WTC11 (cell line): Measurements from ENCODE around the gene PRKCG. TPM values are rescaled to one million over a fixed set of nuclear protein-coding genes. Genes with fewer than 3 reads are reported as not detected.

ENCODE experiments used
- ATAC-seq: fragments of 200-7000 bp; cut with Tn5 transposase; 2 replicates; pipeline ENCODE4 v1.10.0; 2021; ENCODE audit warnings: mild to moderate bottlenecking, moderate library complexity
- CTCF ChIA-PET: fragments of 300-600 bp; sonication (Branson Sonifier 250); formaldehyde crosslinking; loops from one replicate; lab custom pipeline; 2021; ENCODE audit warnings: antibody characterized with exemption; lab: Charles Lee
- POLR2A ChIA-PET: fragments of 350-600 bp; sonication (Branson Sonifier 250); formaldehyde crosslinking; loops from one replicate; lab custom pipeline; 2021; ENCODE audit warnings: antibody characterized with exemption; lab: Charles Lee
- DNase-seq: peaks from one replicate; pipeline ENCODE4 v3.0.0; 2021; ENCODE audit warnings: low spot score
- H3K27ac Mint-ChIP-seq: 2 replicates; pipeline ENCODE4 v1.8.0; 2021; ENCODE audit warnings: mixed read lengths
- H3K27me3 Mint-ChIP-seq: 2 replicates; pipeline ENCODE4 v1.8.0; 2021; ENCODE audit warnings: low read depth, mild to moderate bottlenecking, moderate library complexity, mixed read lengths
- H3K36me3 Mint-ChIP-seq: 2 replicates; pipeline ENCODE4 v1.8.0; 2021; ENCODE audit warnings: mixed read lengths
- H3K4me1 Mint-ChIP-seq: 2 replicates; pipeline ENCODE4 v1.8.0; 2022; ENCODE audit warnings: mixed read lengths
- H3K4me3 Mint-ChIP-seq: 2 replicates; pipeline ENCODE4 v1.8.0; 2021; ENCODE audit warnings: mild to moderate bottlenecking, moderate library complexity, mixed read lengths
- H3K9me3 Mint-ChIP-seq: 2 replicates; pipeline ENCODE4 v1.8.0; 2021; ENCODE audit warnings: mixed read lengths
- CBFB ChIP-seq: sonication (generic); formaldehyde crosslinking; IDR thresholded peaks from 2 replicates; pipeline ENCODE4 v1.8.1; 2022; ENCODE audit warnings: mild to moderate bottlenecking, low read depth, missing genetic modification reagents
- CREB1 ChIP-seq: sonication (generic); formaldehyde crosslinking; IDR thresholded peaks from 2 replicates; pipeline ENCODE4 v1.8.0; 2023; ENCODE audit warnings: mild to moderate bottlenecking, missing genetic modification reagents
- CREM ChIP-seq: sonication (generic); formaldehyde crosslinking; IDR thresholded peaks from 2 replicates; pipeline ENCODE4 v1.8.1; 2022; ENCODE audit warnings: mild to moderate bottlenecking, missing genetic modification reagents, moderate library complexity
- ESRRA ChIP-seq: sonication (generic); formaldehyde crosslinking; IDR thresholded peaks from 2 replicates; pipeline ENCODE4 v1.8.1; 2022; ENCODE audit warnings: mild to moderate bottlenecking, missing genetic modification reagents, borderline replicate concordance
- ETV6 ChIP-seq: sonication (generic); formaldehyde crosslinking; IDR thresholded peaks from 2 replicates; pipeline ENCODE4 v1.8.1; 2022; ENCODE audit warnings: mild to moderate bottlenecking, missing genetic modification reagents
- FOXP1 ChIP-seq: sonication (generic); formaldehyde crosslinking; IDR thresholded peaks from 2 replicates; pipeline ENCODE4 v1.8.0; 2022; ENCODE audit warnings: missing genetic modification reagents, mild to moderate bottlenecking, moderate library complexity, borderline replicate concordance
- GABPB1 ChIP-seq: sonication (generic); formaldehyde crosslinking; IDR thresholded peaks from 2 replicates; pipeline ENCODE4 v1.8.1; 2023; ENCODE audit warnings: mild to moderate bottlenecking, missing genetic modification reagents
- GRHL2 ChIP-seq: fragments of 250-450 bp; sonication (Bioruptor Pico); IDR thresholded peaks from 2 replicates; pipeline ENCODE4 v1.8.0; 2022; ENCODE audit warnings: mild to moderate bottlenecking, moderate library complexity; ENCODE audit not compliant: insufficient replicate concordance, severe bottlenecking
- IRF2 ChIP-seq: sonication (generic); formaldehyde crosslinking; IDR thresholded peaks from 2 replicates; pipeline ENCODE4 v1.8.0; 2022; ENCODE audit warnings: low read depth, missing genetic modification reagents, borderline replicate concordance
- KAT7 ChIP-seq: sonication (generic); formaldehyde crosslinking; IDR thresholded peaks from 2 replicates; pipeline ENCODE4 v1.8.1; 2023; ENCODE audit warnings: missing genetic modification reagents, mild to moderate bottlenecking, borderline replicate concordance
- MXD4 ChIP-seq: fragments of 250-450 bp; sonication (Bioruptor Pico); IDR thresholded peaks from 2 replicates; pipeline ENCODE4 v1.8.0; 2021; ENCODE audit warnings: mild to moderate bottlenecking, moderate library complexity, borderline replicate concordance
- MYBL2 ChIP-seq: sonication (generic); formaldehyde crosslinking; IDR thresholded peaks from 2 replicates; pipeline ENCODE4 v1.8.1; 2023; ENCODE audit warnings: mild to moderate bottlenecking, moderate library complexity, missing genetic modification reagents
- NFE2L1 ChIP-seq: sonication (generic); formaldehyde crosslinking; IDR thresholded peaks from 2 replicates; pipeline ENCODE4 v1.8.1; 2023; ENCODE audit warnings: missing genetic modification reagents
- NR3C1 ChIP-seq: sonication (generic); formaldehyde crosslinking; conservative IDR thresholded peaks from 2 replicates; pipeline ENCODE4 v1.8.1; 2023; ENCODE audit warnings: low read depth, mild to moderate bottlenecking, missing genetic modification reagents
- RELA ChIP-seq: sonication (generic); formaldehyde crosslinking; IDR thresholded peaks from 2 replicates; pipeline ENCODE4 v1.8.1; 2022; ENCODE audit warnings: missing genetic modification reagents, mild to moderate bottlenecking, borderline replicate concordance
- SMAD4 ChIP-seq: sonication (generic); formaldehyde crosslinking; IDR thresholded peaks from 2 replicates; pipeline ENCODE4 v1.8.0; 2022; ENCODE audit warnings: mild to moderate bottlenecking, missing genetic modification reagents
- SOX15 ChIP-seq: fragments of 250-450 bp; sonication (Bioruptor Pico); IDR thresholded peaks from 2 replicates; pipeline ENCODE4 v1.9.0; 2021; ENCODE audit warnings: mild to moderate bottlenecking
- SP1 ChIP-seq: sonication (generic); formaldehyde crosslinking; conservative IDR thresholded peaks from 2 replicates; pipeline ENCODE4 v1.8.1; 2022; ENCODE audit warnings: missing genetic modification reagents
- TEAD1 ChIP-seq: sonication (generic); formaldehyde crosslinking; IDR thresholded peaks from 2 replicates; pipeline ENCODE4 v1.8.0; 2022; ENCODE audit warnings: mild to moderate bottlenecking, missing genetic modification reagents
- ZNF416 ChIP-seq: fragments of 250-450 bp; sonication (Bioruptor Pico); IDR thresholded peaks from 2 replicates; pipeline ENCODE4 v1.9.0; 2021; ENCODE audit warnings: mild to moderate bottlenecking, inconsistent platforms
- ZNF671 ChIP-seq: fragments of 250-450 bp; sonication (Bioruptor Pico); IDR thresholded peaks from 2 replicates; pipeline ENCODE4 v1.8.0; 2021; ENCODE audit warnings: mild to moderate bottlenecking
- total RNA-seq: library from RNA; stranded (reverse); gene quantifications from 3 replicates; pipeline ENCODE4 v1.2.3, GENCODE V29; 2021
- TF ChIP-seq, protein P1 (sequence below): fragments of 250-450 bp; sonication (Bioruptor Pico); IDR thresholded peaks from 2 replicates; pipeline ENCODE4 v2.1.2; 2022; ENCODE audit warnings: mild to moderate bottlenecking, moderate library complexity
- TF ChIP-seq, protein P2 (sequence below): sonication (generic); formaldehyde crosslinking; IDR thresholded peaks from 2 replicates; pipeline ENCODE4 v1.8.1; 2023; ENCODE audit warnings: mild to moderate bottlenecking, missing genetic modification reagents
- TF ChIP-seq, protein P3 (sequence below): sonication (generic); formaldehyde crosslinking; IDR thresholded peaks from 2 replicates; pipeline ENCODE4 v1.8.1; 2022; ENCODE audit warnings: mild to moderate bottlenecking, missing genetic modification reagents, moderate library complexity, borderline replicate concordance
- TF ChIP-seq, protein P4 (sequence below): fragments of 200-600 bp; IDR thresholded peaks from 2 replicates; pipeline ENCODE4 v1.8.0; 2022; ENCODE audit warnings: antibody characterized with exemption
- TF ChIP-seq, protein P5 (sequence below): sonication (generic); formaldehyde crosslinking; IDR thresholded peaks from 2 replicates; pipeline ENCODE4 v1.8.0; 2023; ENCODE audit warnings: missing genetic modification reagents, mild to moderate bottlenecking, borderline replicate concordance
- TF ChIP-seq, protein P6 (sequence below): sonication (generic); formaldehyde crosslinking; IDR thresholded peaks from 2 replicates; pipeline ENCODE4 v1.8.0; 2022; ENCODE audit warnings: mild to moderate bottlenecking, missing genetic modification reagents

Gene PRKCG
- total RNA-seq, 1 experiment from 2014 or later: 23.0 TPM

DNA sequence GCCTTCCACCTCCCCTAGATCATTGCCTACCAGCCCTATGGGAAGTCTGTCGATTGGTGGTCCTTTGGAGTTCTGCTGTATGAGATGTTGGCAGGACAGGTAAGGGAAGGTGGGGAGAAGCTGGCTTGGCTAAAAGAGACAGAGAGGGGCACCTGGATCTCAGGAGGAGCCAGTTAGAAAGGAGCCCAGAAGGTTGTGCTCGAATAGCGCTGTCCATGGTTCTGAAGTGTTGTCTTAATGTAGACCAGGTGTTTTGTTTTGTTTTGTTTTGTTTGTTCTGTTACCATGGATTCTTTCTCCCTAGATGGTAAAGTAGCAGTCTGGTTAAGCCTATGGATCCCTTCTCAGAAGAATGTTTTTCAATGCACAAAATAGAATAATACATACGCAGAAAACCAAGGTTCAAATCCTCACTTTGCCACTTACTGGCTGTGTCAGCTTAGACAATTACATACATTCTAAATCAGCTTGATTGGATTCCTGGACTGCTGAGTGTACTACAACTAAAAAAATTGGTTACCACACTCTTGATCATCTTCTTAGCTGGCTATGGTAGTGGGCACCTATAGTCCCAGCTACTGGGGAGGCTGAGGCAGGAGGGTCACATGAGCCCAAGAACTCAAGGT is 21.2 kb downstream of the PRKCG start (continued):
- TF ChIP-seq KAT7 (CRISPR knock-in tag) (no peak), ZNF671 (CRISPR knock-in tag) (no peak), CREB1 (CRISPR knock-in tag) (no peak), IRF2 (no peak), MXD4 (CRISPR knock-in tag) (no peak), CBFB (no peak), SOX15 (CRISPR knock-in tag) (no peak), GRHL2 (CRISPR knock-in tag) (no peak), GABPB1 (CRISPR knock-in tag) (no peak)
- TF ChIP-seq, protein P1, sequence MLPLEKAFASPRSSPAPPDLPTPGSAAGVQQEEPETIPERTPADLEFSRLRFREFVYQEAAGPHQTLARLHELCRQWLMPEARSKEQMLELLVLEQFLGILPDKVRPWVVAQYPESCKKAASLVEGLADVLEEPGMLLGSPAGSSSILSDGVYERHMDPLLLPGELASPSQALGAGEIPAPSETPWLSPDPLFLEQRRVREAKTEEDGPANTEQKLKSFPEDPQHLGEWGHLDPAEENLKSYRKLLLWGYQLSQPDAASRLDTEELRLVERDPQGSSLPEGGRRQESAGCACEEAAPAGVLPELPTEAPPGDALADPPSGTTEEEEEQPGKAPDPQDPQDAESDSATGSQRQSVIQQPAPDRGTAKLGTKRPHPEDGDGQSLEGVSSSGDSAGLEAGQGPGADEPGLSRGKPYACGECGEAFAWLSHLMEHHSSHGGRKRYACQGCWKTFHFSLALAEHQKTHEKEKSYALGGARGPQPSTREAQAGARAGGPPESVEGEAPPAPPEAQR: no peak

DNA sequence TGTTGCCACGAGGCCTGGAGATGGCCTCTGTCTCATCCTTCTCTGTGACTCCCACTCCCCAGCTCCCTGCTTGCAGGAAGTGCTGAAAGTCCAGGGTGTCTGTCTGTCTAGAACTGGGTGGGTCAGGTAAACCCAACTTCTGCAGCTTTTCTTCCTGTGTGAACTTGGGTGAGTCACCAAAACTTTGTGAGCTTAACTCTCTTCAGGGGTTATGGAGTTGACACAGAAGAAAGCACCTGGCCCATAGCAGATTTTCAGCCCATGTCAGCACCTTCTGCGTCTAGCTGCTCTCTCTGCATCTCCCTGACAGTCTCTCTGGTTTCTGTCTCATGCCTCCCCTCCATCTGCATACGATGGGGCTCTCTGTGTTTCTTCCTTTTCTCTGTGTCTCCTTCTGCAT is 22.9 kb downstream of the PRKCG start:
- ATAC-seq (no peak), DNase-seq (no peak)
- Mint-ChIP-seq H3K27me3 (peaks cover 45% of the 10 kb centered on the region), H3K4me1 (peaks cover 26% of the 10 kb centered on the region), H3K36me3 (peaks cover 14% of the 10 kb centered on the region), H3K9me3 (no peaks in the 10 kb centered on the region), H3K4me3 (no peak overlapping the region), H3K27ac (no peak overlapping the region)
- POLR2A ChIA-PET: no interaction called here
- TF ChIP-seq ZNF416 (CRISPR knock-in tag) (no peak), SP1 (CRISPR knock-in tag) (no peak), ETV6 (CRISPR knock-in tag) (no peak), FOXP1 (CRISPR knock-in tag) (no peak), NFE2L1 (CRISPR knock-in tag) (no peak), CREM (no peak), NR3C1 (CRISPR knock-in tag) (no peak), ESRRA (no peak), MYBL2 (no peak), RELA (CRISPR knock-in tag) (no peak), SMAD4 (CRISPR knock-in tag) (no peak), TEAD1 (CRISPR knock-in tag) (no peak)
- TF ChIP-seq, protein P2, sequence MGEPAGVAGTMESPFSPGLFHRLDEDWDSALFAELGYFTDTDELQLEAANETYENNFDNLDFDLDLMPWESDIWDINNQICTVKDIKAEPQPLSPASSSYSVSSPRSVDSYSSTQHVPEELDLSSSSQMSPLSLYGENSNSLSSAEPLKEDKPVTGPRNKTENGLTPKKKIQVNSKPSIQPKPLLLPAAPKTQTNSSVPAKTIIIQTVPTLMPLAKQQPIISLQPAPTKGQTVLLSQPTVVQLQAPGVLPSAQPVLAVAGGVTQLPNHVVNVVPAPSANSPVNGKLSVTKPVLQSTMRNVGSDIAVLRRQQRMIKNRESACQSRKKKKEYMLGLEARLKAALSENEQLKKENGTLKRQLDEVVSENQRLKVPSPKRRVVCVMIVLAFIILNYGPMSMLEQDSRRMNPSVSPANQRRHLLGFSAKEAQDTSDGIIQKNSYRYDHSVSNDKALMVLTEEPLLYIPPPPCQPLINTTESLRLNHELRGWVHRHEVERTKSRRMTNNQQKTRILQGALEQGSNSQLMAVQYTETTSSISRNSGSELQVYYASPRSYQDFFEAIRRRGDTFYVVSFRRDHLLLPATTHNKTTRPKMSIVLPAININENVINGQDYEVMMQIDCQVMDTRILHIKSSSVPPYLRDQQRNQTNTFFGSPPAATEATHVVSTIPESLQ (CRISPR knock-in tag): no peak
- TF ChIP-seq, protein P3, sequence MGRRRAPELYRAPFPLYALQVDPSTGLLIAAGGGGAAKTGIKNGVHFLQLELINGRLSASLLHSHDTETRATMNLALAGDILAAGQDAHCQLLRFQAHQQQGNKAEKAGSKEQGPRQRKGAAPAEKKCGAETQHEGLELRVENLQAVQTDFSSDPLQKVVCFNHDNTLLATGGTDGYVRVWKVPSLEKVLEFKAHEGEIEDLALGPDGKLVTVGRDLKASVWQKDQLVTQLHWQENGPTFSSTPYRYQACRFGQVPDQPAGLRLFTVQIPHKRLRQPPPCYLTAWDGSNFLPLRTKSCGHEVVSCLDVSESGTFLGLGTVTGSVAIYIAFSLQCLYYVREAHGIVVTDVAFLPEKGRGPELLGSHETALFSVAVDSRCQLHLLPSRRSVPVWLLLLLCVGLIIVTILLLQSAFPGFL (CRISPR knock-in tag): no peak
- TF ChIP-seq, protein P4, sequence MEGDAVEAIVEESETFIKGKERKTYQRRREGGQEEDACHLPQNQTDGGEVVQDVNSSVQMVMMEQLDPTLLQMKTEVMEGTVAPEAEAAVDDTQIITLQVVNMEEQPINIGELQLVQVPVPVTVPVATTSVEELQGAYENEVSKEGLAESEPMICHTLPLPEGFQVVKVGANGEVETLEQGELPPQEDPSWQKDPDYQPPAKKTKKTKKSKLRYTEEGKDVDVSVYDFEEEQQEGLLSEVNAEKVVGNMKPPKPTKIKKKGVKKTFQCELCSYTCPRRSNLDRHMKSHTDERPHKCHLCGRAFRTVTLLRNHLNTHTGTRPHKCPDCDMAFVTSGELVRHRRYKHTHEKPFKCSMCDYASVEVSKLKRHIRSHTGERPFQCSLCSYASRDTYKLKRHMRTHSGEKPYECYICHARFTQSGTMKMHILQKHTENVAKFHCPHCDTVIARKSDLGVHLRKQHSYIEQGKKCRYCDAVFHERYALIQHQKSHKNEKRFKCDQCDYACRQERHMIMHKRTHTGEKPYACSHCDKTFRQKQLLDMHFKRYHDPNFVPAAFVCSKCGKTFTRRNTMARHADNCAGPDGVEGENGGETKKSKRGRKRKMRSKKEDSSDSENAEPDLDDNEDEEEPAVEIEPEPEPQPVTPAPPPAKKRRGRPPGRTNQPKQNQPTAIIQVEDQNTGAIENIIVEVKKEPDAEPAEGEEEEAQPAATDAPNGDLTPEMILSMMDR: no peak
- TF ChIP-seq, protein P5, sequence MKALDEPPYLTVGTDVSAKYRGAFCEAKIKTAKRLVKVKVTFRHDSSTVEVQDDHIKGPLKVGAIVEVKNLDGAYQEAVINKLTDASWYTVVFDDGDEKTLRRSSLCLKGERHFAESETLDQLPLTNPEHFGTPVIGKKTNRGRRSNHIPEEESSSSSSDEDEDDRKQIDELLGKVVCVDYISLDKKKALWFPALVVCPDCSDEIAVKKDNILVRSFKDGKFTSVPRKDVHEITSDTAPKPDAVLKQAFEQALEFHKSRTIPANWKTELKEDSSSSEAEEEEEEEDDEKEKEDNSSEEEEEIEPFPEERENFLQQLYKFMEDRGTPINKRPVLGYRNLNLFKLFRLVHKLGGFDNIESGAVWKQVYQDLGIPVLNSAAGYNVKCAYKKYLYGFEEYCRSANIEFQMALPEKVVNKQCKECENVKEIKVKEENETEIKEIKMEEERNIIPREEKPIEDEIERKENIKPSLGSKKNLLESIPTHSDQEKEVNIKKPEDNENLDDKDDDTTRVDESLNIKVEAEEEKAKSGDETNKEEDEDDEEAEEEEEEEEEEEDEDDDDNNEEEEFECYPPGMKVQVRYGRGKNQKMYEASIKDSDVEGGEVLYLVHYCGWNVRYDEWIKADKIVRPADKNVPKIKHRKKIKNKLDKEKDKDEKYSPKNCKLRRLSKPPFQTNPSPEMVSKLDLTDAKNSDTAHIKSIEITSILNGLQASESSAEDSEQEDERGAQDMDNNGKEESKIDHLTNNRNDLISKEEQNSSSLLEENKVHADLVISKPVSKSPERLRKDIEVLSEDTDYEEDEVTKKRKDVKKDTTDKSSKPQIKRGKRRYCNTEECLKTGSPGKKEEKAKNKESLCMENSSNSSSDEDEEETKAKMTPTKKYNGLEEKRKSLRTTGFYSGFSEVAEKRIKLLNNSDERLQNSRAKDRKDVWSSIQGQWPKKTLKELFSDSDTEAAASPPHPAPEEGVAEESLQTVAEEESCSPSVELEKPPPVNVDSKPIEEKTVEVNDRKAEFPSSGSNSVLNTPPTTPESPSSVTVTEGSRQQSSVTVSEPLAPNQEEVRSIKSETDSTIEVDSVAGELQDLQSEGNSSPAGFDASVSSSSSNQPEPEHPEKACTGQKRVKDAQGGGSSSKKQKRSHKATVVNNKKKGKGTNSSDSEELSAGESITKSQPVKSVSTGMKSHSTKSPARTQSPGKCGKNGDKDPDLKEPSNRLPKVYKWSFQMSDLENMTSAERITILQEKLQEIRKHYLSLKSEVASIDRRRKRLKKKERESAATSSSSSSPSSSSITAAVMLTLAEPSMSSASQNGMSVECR (CRISPR knock-in tag): no peak
- TF ChIP-seq, protein P6, sequence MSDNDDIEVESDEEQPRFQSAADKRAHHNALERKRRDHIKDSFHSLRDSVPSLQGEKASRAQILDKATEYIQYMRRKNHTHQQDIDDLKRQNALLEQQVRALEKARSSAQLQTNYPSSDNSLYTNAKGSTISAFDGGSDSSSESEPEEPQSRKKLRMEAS (CRISPR knock-in tag): no peak
- CTCF ChIA-PET: interaction anchor here (0.7 to 3.2 kb wide), 5 partner anchors 8 to 125 kb away, joined by 3 to 13 read pairs (median 4); no protein-coding TSS in a partner anchor
